Measurements from ENCODE around the gene MICU1.

The MICU1 gene

DNA sequence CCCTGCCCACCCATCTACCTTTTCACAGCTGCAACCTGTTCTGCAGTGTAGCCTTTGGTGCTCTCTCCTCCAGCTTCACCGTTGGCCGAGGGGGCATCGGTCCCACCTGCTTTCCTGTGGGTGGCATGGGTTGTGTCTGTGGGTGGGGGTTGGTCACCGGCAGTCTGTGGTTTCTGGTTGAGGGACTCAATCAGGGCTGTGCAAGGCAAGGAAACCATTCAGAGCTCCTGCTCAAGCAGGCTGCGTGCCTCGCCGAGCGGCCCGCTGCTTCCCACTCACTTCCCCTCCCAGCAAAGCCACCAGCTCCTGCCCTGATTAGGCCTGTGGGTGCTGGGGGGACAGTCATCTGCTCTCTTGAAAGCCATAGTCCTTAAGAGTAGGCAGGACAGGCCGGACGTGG lies 280.9 kb downstream of the MICU1 start:
- DNase-seq (ENCODE audit: low spot score) = no peak

GRCh38 chr10:72342911-72343310 lies 283.0 kb downstream of the MICU1 start:
- no peak for DNase-seq (ENCODE audit: low spot score)

- DNase-seq (ENCODE audit: low spot score) = peak; percentile 72
Observed at GRCh38 chr10:72340510-72341261, 285.2 kb downstream of the MICU1 start.

- DNase-seq (ENCODE audit: low spot score) = no peak
Observed at GRCh38 chr10:72338180-72338579, 287.7 kb downstream of the MICU1 start.

GRCh38 chr10:72337722-72338121 lies 288.2 kb downstream of the MICU1 start:
- DNase-seq (ENCODE audit: low spot score) = no peak

GRCh38 chr10:72337039-72337629 lies 288.7 kb downstream of the MICU1 start:
- DNase-seq (ENCODE audit: low spot score) = peak; percentile 74

GRCh38 chr10:72336259-72337038 lies 289.4 kb downstream of the MICU1 start:
- DNase-seq (ENCODE audit: low spot score) = no peak

DNA sequence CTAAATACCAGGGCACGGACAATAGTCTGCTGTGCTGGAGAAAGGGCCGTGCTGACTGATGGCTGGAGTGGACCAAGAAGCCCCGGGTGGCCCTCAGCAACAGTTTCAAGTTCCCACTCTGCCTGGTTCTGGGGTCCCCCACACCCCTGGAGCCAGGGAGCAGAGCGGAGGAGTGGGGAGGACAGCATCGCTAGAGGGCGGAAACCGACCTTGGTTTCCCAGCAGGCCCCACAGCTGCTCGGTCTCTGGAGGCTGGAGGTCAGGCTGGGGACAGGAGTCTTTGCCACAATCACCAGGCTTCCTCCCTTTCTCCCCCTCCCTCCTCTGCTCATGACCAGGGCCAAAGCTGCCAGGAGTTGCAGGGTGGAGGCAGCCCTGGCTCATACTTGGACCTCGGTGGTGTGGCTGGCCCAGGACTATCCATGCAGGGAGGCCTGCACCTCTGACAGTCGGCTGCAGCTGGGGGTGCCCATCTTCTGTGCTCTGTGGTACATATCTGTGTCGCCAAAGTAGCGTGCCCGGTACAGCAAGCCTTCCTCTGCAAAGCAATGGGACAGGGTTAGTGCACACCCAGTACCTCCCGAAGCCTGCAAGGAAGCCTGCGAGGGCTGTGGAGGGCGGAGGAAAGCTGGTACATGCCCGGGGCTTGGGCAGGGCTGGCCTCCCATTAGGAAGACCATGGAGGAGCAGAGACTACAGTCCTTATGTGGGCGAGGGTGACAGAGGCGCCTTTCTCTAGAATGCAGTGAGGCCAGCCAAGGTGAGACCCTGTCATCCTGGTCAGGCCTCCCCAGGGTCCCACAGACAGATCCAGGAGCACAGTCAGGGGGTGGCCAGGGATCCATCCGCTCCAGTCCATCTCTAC lies 290.3 kb downstream of the MICU1 start:
- DNase-seq (ENCODE audit: low spot score) = no peak

DNA sequence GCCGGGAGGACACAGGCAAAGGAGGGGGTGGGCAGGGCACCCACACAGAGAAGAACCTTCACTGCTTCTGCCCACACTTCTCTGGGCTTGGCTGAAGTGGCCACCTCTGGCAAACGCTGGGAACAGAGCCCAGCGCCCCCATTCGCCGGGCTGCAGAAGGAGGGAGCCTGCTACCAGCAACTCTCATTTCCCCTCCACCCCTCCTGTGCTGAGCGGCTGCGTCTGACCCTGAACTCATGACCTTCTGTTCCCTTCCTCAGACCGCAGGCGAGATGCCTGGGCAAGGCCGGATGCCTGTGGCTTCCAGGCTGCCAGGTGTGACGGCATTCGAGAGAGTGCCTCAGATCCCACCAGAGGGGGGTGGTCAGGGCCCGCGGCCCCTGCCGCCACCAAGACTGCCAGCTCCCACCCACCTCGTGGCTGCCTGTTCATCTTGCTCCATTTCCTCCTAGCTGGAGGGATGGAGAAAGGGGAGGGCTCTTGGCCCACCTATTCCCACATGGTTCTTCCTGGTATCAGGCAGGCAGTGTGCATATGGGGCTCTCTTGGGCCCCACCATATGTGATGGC lies 291.0 kb downstream of the MICU1 start:
- DNase-seq (ENCODE audit: low spot score) = no peak

DNA sequence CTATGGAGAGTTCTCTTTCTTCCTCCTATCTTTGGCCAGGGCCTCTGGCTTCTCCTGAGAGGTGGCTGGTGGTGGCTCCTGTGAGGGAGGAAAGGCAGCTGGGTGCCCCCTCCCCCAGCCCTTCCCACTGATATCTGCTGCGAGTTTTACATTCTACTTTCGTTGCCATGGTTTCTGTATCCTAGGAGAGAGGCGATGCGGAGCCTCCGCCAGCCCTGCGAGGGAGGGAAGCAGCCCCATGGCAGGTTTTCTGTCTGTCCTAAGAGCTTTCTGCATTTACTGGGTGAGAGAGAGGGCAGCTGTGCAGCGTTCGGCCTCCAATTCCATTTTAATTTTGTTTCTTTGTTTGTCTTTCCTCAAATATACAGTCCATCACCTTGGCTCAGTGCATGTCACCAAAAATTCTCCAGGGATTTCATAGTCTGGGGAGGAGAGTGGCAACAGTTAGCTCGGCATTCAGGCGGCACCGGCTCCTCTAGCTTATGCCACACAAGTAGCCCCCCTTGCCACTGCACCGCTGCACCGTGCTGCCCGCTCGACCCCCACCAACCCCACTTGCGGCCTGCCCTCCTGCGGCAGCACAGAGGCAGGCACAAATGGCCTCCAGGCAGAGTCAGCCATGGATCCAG lies 291.6 kb downstream of the MICU1 start:
- DNase-seq (ENCODE audit: low spot score) = no peak

DNA sequence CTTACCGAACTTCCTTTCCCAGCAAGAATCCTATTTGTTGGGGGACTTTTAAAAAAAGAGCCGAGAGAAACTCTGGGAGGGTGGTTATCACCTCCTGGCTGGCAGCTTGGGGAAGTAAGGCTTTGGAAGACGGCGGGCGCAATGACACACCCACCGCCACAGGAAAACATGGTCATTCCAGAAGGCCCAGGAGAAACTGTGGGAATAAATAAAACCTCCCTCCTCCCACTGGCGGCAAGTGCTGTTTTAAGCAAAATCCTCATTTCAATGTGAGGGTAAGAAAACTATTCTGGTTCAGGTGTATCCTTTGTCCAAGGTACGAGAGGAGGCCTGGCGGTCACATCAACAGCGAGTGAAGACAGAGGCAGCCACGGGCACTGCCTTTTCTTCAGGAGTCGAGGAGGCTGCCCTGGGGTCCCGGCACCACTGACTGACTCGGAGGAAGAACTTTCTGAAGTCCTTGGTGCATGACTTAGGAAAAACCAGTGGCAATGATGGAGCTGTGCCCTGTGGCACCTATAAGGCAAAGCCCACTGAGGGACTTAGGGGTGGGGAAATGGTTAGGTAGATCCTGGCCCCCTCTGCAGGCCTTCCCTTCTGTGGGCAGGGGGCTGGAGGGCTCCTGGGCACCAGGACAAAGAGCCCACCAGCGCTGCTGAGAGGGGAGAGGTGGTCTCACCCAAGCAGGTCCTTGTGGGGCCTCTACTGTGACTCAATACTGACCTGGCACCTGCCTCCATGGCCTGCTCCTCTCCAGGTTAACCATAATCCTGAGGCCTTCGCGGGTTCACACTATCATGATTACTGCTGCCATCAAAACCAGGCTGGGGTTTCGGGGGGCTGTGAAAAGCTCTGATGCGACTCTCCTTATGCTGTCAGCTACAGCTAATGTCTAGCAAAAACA lies 292.5 kb downstream of the MICU1 start:
- DNase-seq (ENCODE audit: low spot score) = no peak

DNA sequence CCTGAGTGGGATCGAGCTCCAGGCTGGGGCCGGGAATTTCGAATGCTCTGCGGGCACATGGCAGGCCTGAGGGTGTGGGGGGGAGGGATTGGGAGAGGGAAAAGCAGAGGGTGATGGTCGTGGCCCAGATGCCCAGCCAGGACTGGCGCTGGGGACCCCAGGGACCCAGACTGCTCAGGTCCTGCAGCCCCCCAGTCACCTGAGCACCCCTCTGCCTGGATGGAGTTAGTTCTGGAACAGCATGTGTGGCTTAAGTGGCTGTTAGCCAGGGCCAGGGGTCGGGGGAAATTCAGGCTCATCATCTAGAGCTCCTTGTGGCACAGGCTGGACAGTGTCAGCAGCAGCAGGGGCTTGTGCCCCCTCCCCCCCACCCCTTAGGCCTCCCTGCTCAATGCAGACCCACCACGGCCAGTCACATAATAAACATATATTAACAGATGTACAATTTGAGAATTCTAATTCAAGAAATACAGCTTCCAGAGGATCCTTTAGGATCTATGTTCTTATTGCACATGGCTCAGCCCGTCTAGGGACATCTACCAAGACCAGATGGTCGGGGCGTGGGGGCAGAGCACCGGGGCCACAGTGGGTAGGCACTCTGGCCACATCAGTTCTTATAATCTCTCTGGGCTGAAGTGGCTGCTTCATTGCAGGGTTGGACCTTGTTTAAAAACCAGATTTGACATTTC lies 293.3 kb downstream of the MICU1 start:
- no peak for DNase-seq (ENCODE audit: low spot score)

DNA sequence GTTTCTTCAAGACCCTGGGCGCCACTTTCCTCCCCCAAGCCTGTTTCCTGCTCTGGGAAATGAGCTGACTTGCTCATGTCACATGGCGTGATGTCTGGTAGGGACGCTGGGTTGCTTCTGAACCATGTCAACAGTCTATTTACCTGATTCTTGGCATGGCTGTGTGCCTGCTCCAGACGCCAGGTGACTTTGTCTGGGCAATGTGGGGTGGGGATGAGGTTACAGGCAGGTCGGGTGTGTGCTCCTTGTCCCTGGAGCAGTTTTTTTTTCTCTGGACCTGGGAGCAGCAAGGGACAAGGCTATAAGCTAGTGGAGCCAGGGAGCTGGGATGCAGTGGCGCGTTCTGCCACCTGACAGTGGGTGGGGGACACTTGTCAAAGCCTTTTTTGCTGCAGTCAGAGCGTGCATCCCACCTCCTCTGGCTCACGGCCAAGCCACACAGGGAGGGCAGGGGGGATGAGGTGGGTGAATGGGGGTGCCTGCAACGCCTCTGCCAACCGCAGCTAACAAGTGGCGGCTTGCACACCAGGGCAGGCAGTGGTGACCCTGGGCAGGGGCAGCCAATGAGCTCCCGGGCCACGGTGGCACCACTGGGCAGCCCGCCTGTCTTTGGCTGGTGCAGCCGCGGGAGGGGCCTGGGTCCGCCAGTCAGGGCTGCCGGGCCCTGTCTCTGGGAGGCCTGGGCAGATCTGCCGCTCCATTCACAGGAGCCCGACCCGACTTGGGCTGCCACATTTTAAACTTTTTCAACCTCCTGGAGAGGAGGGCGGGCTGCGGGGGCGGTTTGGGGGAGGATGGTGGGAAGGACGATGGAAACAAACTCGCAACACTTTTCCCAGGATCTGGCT lies 294.1 kb downstream of the MICU1 start:
- DNase-seq (ENCODE audit: low spot score) = peak; percentile 88

DNA sequence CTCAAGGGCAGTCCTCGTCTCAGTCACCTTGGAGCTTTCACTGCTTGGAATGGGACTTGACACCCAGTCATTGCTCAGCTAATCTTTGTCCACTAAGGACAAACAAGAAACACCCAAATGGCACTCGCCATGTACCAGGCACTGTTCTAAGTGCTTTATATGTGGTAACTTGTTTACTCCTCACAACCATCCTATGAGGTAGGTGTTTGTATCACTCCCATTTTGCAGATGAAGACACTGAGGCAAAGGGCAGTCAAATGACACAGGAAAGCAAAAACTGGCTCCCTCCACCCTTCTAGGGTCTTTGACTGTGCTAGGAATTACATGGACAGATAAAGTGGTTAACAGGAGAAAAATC lies 295.8 kb downstream of the MICU1 start:
- DNase-seq (ENCODE audit: low spot score) = no peak

GRCh38 chr10:72329290-72330068 lies 296.4 kb downstream of the MICU1 start:
- no peak for DNase-seq (ENCODE audit: low spot score)

DNA sequence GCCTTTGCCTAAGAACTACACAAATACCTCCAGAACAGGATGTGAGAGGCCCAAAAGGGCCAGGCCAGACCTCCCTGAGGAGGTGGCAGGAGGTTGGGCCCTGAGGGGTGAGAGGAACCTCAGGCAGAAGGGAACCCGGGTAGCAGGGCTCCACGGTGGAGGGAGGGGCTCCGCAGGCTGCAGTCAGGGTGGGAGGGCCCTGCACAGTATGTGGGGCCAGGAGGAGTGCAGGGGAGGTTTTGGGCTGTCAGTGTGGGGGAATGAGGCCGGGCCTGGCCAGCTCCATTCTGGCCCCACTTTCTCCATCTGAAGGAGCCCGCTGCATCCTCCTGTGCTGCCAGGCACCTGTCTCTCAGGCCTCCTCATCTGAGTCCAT lies 297.1 kb downstream of the MICU1 start:
- no peak for DNase-seq (ENCODE audit: low spot score)

DNA sequence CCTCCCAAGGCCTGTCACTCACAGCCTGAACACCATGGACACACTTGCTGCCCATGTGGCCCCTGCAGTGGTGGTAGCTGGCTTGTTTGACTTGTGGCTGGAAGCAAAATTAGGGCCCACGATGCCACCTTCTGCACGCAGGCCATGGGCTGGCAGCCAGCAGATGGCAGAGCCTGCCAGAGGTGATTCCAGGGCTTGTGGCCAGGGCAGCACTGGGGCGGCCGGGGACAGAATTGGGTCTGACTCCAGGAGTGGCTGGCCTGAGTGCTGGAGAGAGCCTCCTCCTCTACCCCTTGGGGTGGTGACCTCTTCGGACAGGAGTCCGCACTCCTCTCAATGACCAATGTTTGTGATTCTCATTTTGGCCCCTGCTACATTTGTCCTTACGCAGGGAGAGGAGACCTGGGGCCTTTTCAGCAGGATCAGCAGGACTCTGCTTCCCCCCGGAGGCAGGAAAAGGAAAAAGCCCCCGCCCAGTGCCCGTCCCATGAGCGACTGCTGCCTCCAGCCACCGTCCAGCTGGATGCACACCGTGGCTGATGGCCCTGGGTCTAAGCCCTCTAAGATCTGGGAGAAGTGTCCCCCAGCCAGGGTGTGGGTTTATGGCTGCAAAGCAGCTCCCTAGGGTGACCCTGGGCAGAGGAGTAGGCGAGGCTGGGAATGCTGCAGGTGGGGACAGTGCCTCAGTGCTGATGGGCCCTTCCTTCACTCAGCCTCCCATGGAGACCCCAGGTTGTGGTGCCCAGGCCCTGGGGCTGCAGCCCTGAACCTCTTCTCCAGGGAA lies 297.6 kb downstream of the MICU1 start:
- peak; percentile 56 for DNase-seq (ENCODE audit: low spot score)

Data from D341Med (cell line).